ENCODE data around the gene CBR3.

Gene CBR3

DNA sequence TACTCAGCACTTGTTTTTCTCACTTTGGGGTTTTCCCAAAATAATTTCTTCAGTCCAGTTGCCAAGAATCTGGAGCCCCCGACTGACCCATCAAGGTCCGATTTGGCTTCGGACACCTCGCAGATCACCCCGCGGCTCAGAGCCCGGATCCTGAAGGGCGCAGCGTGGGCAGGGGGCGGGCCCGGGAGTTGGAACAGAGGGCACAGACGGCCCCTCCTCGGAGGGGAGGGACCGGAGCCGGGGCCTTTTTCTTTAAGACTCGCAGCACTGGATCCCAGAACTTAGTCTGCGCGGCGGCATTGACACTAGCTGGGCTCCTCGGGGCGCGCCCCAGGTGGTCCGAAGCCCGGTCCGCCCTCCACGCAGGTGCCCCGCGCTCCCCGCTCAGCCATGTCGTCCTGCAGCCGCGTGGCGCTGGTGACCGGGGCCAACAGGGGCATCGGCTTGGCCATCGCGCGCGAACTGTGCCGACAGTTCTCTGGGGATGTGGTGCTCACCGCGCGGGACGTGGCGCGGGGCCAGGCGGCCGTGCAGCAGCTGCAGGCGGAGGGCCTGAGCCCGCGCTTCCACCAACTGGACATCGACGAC is at the start of gene CBR3:
CBR3 (plus strand) TSS at position 277 of the 588 bp plus-strand sequence; CDS start at position 391, 114 bp downstream.
- TF ChIP-seq, protein P1, sequence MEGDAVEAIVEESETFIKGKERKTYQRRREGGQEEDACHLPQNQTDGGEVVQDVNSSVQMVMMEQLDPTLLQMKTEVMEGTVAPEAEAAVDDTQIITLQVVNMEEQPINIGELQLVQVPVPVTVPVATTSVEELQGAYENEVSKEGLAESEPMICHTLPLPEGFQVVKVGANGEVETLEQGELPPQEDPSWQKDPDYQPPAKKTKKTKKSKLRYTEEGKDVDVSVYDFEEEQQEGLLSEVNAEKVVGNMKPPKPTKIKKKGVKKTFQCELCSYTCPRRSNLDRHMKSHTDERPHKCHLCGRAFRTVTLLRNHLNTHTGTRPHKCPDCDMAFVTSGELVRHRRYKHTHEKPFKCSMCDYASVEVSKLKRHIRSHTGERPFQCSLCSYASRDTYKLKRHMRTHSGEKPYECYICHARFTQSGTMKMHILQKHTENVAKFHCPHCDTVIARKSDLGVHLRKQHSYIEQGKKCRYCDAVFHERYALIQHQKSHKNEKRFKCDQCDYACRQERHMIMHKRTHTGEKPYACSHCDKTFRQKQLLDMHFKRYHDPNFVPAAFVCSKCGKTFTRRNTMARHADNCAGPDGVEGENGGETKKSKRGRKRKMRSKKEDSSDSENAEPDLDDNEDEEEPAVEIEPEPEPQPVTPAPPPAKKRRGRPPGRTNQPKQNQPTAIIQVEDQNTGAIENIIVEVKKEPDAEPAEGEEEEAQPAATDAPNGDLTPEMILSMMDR (IDR thresholded peaks at IDR 0.05; ENCODE audit: borderline replicate concordance, insufficient read depth, low read depth, low read length): no peak
- peak within 1 kb of the TSS; percentile 61 for H3K4me3 ChIP-seq (ENCODE audit: low read depth, low read length)

DNA sequence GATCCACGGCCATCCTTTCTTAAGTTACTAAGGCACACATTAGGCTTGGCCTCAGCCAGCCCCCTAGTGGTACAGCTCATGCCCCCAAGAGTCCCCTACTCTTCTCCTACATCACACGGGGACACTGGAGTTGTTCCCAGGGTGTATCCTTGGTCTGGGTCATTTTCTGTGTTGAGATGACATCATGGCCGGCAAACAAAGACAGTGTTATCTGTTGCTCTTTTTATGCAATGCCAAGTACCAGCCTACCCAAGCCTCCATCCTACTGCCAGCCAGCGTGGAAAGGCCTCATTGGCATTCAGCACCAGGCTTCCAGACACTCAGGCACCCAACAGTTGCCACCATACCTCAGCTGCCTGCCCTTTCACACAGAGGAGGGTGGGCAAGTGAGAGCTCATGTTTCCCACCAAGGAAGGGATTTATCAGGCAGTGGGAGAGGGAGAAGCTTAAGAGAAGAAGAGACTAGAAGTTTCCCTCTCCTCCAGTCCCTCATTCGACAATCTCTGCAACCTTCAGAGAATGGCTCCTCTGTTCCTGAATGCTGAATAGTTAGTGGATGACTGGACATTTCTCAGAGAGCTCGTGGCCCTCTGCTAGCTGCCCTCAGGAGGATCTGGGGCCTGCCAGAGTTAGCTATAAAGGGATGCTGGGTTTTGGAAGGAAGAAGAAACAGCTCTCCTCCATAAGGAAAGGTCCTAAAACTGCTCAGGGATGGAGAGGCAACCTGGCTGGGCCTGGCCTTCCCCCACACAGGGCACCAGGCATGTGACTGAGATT is 47.3 kb upstream of the CBR3 start:
- TF ChIP-seq, protein P1 (IDR thresholded peaks at IDR 0.05; ENCODE audit: borderline replicate concordance, insufficient read depth, low read depth, low read length): peak; percentile 23; the same call in 1 of the 2 replicates
- no peak overlapping the region for H3K4me3 ChIP-seq (ENCODE audit: low read depth, low read length)

DNA sequence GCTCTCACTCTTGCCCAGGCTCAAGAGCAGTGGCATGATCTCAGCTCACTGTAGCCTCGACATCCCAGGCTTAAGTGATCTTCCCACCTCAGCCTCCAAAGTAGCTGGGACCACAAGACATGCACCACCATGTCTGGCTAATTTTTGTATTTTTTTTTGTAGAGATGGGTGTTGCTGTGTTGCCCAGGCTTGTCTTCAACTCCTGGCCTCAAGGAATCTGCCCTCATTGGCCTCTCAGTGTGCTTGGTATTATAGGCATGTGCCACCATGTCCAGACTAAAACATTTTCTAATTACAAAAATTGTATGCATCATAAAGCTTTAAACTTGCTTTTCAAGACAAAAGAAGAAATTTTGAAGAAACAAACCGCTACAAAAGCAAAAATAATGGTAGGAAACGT is 44.9 kb upstream of the CBR3 start:
- TF ChIP-seq, protein P1 (IDR thresholded peaks at IDR 0.05; ENCODE audit: borderline replicate concordance, insufficient read depth, low read depth, low read length): no peak
- H3K4me3 ChIP-seq (ENCODE audit: low read depth, low read length): no peak overlapping the region

DNA sequence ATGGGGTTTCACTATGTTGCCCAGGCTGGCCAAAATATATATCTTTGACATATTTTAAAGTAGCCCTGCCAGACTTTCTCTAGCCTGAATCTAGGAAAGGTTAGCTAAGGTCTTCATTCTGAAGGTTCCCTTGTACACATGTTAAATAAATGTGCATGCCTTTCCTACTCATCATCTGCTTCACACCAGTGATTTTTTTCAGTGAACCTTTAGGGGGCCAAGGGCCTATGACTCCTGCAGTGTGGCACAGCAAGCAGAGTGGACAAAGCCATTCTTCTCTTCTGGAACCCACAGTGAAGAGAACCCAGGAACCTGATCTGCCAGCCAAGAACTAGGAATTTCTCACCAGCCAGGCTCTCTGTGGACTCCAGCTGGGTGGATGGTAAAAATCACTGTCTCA is 42.2 kb upstream of the CBR3 start:
- TF ChIP-seq, protein P1 (IDR thresholded peaks at IDR 0.05; ENCODE audit: borderline replicate concordance, insufficient read depth, low read depth, low read length): no peak

DNA sequence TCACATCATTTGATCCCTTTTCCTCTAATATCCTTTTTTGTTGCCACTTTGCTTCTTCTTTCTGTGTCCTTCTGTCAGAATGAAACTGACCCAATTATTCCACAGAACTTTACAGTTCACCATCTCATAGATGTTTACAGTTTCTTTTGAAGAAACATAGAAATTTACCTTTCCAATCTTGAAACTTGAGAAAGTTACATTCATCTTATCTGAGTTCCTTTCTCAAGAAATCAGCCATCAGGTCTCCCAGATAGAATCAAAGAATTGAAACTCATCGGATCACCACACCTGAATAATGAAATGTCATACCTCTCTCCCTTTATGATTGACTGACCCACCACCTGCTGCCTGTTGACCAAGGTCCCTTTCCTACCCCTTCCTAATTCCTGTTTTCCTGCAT is 41.4 kb upstream of the CBR3 start:
- TF ChIP-seq, protein P1 (IDR thresholded peaks at IDR 0.05; ENCODE audit: borderline replicate concordance, insufficient read depth, low read depth, low read length): no peak
- no peak overlapping the region for H3K4me3 ChIP-seq (ENCODE audit: low read depth, low read length)

More for the DNA sequence above, 42.2 kb upstream of the CBR3 start:
- H3K4me3 ChIP-seq (ENCODE audit: low read depth, low read length): no peak overlapping the region

DNA sequence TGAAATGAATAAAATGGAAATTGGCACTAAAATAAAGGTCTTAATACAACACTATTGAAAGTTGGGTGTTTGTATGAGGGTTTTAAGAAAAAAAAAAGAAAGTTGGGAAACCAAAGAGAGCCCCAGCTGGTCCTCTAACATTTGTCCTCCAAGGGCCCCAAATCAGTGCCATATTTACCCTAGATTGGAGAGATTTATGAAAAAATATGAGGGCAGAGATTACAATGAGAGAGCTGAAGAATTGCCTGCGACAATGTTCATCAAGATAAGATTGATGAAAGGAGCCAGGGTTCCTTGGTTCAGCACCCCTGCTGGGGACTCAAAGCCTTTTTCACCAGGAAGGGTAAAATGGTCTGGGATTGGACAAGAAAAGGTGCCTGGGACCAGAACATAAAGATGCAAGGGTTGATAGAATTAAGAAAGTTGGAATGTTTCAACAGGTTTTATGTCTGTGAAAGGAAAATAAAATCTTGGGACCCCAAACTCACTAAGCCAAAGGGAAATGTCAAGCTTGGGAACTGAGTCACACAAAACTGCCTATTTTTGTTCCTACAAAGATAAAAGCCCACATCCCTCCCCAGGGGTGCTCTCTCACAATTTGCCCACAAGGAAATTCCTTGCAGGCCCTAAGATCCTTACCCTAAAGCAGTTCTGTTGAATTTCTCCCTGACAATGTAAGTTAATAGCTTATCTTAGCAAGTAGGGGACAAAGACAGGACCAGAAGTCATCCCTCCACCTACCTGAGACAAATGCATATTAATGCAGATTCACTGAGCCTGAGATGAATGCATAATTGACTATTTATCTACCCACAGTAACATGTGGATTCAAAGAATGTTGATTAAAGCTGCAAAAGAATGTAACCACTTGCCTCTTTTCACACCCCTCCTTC is 38.2 kb upstream of the CBR3 start:
- H3K4me3 ChIP-seq (ENCODE audit: low read depth, low read length): no peak overlapping the region
- TF ChIP-seq, protein P1 (IDR thresholded peaks at IDR 0.05; ENCODE audit: borderline replicate concordance, insufficient read depth, low read depth, low read length): no peak

All from GM12875 (cell line).